Neural progenitor cell (in vitro differentiated cells): ENCODE measurements around the gene SLC4A7. TPM values are rescaled to one million over a fixed set of nuclear protein-coding genes. Genes with fewer than 3 reads are reported as not detected.

Experiments
- DNase-seq: peaks from one replicate; pipeline ENCODE4 v3.0.0-alpha.2; 2016; ENCODE audit warnings: low spot score
- H2AFZ ChIP-seq: fragments of 200-600 bp; sonication (generic); replicated peaks from 2 replicates; pipeline ENCODE4 v1.6.1; 2016; ENCODE audit warnings: antibody characterized with exemption
- H3F3A ChIP-seq: fragments of 200-600 bp; sonication (generic); 2 replicates; pipeline ENCODE4 v1.6.1; 2016; ENCODE audit warnings: antibody characterized with exemption, low read depth
- H3K27ac ChIP-seq: fragments of 200-600 bp; sonication (generic); 2 replicates; pipeline ENCODE4 v1.5.1; 2016; ENCODE audit warnings: mild to moderate bottlenecking
- H3K27me3 ChIP-seq: fragments of 200-600 bp; sonication (generic); 2 replicates; pipeline ENCODE4 v1.6.1; 2016; ENCODE audit warnings: mild to moderate bottlenecking, moderate library complexity
- H3K36me3 ChIP-seq: fragments of 200-600 bp; sonication (generic); 2 replicates; pipeline ENCODE4 v1.5.1; 2016
- H3K4me1 ChIP-seq: fragments of 200-600 bp; sonication (generic); 2 replicates; pipeline ENCODE4 v1.6.1; 2016; ENCODE audit warnings: mixed run types
- H3K4me2 ChIP-seq: fragments of 200-600 bp; sonication (generic); 2 replicates; pipeline ENCODE4 v1.6.1; 2016
- H3K4me3 ChIP-seq: fragments of 200-600 bp; sonication (generic); 2 replicates; pipeline ENCODE4 v1.5.1; 2016
- H3K79me2 ChIP-seq: fragments of 200-600 bp; sonication (generic); 2 replicates; pipeline ENCODE4 v1.6.1; 2016; ENCODE audit warnings: low read depth
- H3K9ac ChIP-seq: fragments of 200-600 bp; sonication (generic); 2 replicates; pipeline ENCODE4 v1.6.1; 2016
- H3K9me3 ChIP-seq: fragments of 200-600 bp; sonication (generic); 2 replicates; pipeline ENCODE4 v1.5.1; 2016; ENCODE audit warnings: low read depth
- H4K20me1 ChIP-seq: fragments of 200-600 bp; sonication (generic); 2 replicates; pipeline ENCODE4 v1.6.1; 2016; ENCODE audit warnings: low read depth
- H3K27ac Mint-ChIP-seq: 3 replicates; pipeline ENCODE4 v1.8.0; 2021; ENCODE audit warnings: mixed read lengths
- H3K27me3 Mint-ChIP-seq: 2 replicates; pipeline ENCODE4 v1.8.0; 2022; ENCODE audit warnings: low read depth, mild to moderate bottlenecking, inconsistent platforms, moderate library complexity, mixed read lengths; ENCODE audit not compliant: insufficient read depth
- H3K36me3 Mint-ChIP-seq: 3 replicates; pipeline ENCODE4 v1.8.0; 2021; ENCODE audit warnings: mixed read lengths
- H3K4me1 Mint-ChIP-seq: 3 replicates; pipeline ENCODE4 v1.8.0; 2021; ENCODE audit warnings: mixed read lengths
- H3K4me3 Mint-ChIP-seq: 3 replicates; pipeline ENCODE4 v1.8.0; 2021; ENCODE audit warnings: mild to moderate bottlenecking, moderate library complexity, mixed read lengths
- H3K9me3 Mint-ChIP-seq: 3 replicates; pipeline ENCODE4 v1.8.0; 2020; ENCODE audit warnings: mixed read lengths
- EZH2 ChIP-seq: fragments of 200-600 bp; sonication (generic); IDR thresholded peaks from 2 replicates; pipeline ENCODE4 v1.6.1; 2017; ENCODE audit warnings: antibody characterized with exemption, mild to moderate bottlenecking, moderate library complexity
- EZH2phosphoT487 ChIP-seq: fragments of 200-600 bp; sonication (generic); IDR thresholded peaks from 2 replicates; pipeline ENCODE4 v1.6.1; 2017; ENCODE audit warnings: antibody characterized with exemption
- total RNA-seq: library from RNA; depleted of rRNA; stranded (reverse); fragments of >200 nt; gene quantifications from 2 replicates; pipeline ENCODE4 v1.2.3, GENCODE V29; 2015; ENCODE audit warnings: low replicate concordance
- TF ChIP-seq, protein P1 (sequence below): fragments of 200-600 bp; sonication (generic); IDR thresholded peaks from 2 replicates; pipeline ENCODE4 v1.5.1; 2017; ENCODE audit warnings: antibody characterized with exemption, mild to moderate bottlenecking

The SLC4A7 gene
- total RNA-seq, 1 donor from 2014 or later = 114 TPM

DNA sequence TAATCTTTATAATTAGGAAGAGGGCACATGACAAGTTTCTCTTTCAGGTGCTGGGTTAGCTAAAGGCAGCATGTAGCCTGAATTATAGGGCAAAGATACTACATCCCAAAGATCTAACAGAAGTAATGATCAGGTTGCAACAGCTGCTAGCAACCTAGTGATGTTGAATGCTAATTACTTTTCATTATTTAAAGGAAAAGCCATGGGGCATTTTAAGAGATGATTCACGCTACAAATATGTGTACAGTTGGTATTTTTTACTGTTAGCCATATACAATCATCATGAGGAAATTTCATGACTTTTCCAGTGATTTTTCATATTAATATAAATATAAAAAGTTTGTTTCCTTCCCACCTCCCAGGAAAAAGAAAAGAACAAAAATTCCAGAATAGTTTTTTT, 158.0 kb downstream of the SLC4A7 start:
- H3K9me3 Mint-ChIP-seq = peaks cover 5% of the 10 kb centered on the region
- H3K27me3 Mint-ChIP-seq = no peaks in the 10 kb centered on the region
- no peaks in the 10 kb centered on the region for H3K36me3 Mint-ChIP-seq
- H4K20me1 ChIP-seq = no peaks in the 10 kb centered on the region
- no peaks in the 10 kb centered on the region for H3K36me3 ChIP-seq
- DNase-seq = no peak
- no peak overlapping the region for H3K27ac Mint-ChIP-seq
- H3K4me3 Mint-ChIP-seq = no peak overlapping the region
- H3K27ac ChIP-seq = no peak overlapping the region
- H3F3A ChIP-seq = no peaks in the 10 kb centered on the region
- H3K4me3 ChIP-seq = no peak overlapping the region
- no peak overlapping the region for H2AFZ ChIP-seq
- no peak overlapping the region for H3K4me2 ChIP-seq
- TF ChIP-seq, protein P1, sequence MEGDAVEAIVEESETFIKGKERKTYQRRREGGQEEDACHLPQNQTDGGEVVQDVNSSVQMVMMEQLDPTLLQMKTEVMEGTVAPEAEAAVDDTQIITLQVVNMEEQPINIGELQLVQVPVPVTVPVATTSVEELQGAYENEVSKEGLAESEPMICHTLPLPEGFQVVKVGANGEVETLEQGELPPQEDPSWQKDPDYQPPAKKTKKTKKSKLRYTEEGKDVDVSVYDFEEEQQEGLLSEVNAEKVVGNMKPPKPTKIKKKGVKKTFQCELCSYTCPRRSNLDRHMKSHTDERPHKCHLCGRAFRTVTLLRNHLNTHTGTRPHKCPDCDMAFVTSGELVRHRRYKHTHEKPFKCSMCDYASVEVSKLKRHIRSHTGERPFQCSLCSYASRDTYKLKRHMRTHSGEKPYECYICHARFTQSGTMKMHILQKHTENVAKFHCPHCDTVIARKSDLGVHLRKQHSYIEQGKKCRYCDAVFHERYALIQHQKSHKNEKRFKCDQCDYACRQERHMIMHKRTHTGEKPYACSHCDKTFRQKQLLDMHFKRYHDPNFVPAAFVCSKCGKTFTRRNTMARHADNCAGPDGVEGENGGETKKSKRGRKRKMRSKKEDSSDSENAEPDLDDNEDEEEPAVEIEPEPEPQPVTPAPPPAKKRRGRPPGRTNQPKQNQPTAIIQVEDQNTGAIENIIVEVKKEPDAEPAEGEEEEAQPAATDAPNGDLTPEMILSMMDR = no peak
- TF ChIP-seq EZH2 = no peak
- no peak for TF ChIP-seq EZH2phosphoT487
- no peaks in the 10 kb centered on the region for H3K4me1 ChIP-seq
- no peaks in the 10 kb centered on the region for H3K9me3 ChIP-seq
- H3K9ac ChIP-seq = no peak overlapping the region
- H3K79me2 ChIP-seq = no peaks in the 10 kb centered on the region
- no peaks in the 10 kb centered on the region for H3K27me3 ChIP-seq
- H3K4me1 Mint-ChIP-seq = no peaks in the 10 kb centered on the region

- H3K27ac Mint-ChIP-seq = no peak overlapping the region
- Histone ChIP-seq H3K9me3 (no peaks in the 10 kb centered on the region), H3F3A (no peaks in the 10 kb centered on the region), H3K4me3 (no peak overlapping the region), H3K27ac (no peak overlapping the region), H3K27me3 (no peaks in the 10 kb centered on the region), H3K9ac (no peak overlapping the region), H4K20me1 (no peaks in the 10 kb centered on the region), H3K79me2 (no peaks in the 10 kb centered on the region), H2AFZ (no peak overlapping the region), H3K4me1 (no peaks in the 10 kb centered on the region), H3K36me3 (no peaks in the 10 kb centered on the region), H3K4me2 (no peak overlapping the region)
- H3K27me3 Mint-ChIP-seq = no peaks in the 10 kb centered on the region
- H3K9me3 Mint-ChIP-seq = peaks cover 5% of the 10 kb centered on the region
- TF ChIP-seq EZH2 = no peak
- TF ChIP-seq EZH2phosphoT487 = no peak
- TF ChIP-seq, protein P1 = no peak
- H3K4me1 Mint-ChIP-seq = no peaks in the 10 kb centered on the region
- DNase-seq = no peak
- no peak overlapping the region for H3K4me3 Mint-ChIP-seq
- no peaks in the 10 kb centered on the region for H3K36me3 Mint-ChIP-seq
Measured at GRCh38 chr3:27325419-27325818, 158.8 kb downstream of the SLC4A7 start.

DNA sequence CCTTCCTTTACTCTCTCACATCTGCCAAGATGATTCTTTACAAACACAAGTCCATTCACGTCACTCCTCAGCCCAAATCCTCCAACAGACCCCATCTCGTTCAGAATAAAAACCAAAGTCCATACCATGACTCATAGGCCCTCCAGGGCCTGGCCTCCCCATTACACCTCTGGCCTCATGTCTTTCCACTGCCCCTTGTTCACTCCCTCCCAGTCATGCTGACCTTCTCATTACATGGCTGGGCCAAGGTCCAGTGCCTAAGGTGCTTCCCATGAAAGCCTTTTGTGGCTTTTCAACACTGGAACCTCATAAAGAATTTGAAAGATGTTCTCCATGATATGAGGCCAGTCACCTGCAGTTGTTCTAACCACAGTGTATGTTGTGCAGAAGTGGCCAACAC, 159.5 kb downstream of the SLC4A7 start:
- Mint-ChIP-seq H3K36me3 (no peaks in the 10 kb centered on the region), H3K4me1 (no peaks in the 10 kb centered on the region), H3K9me3 (peaks cover 5% of the 10 kb centered on the region), H3K27me3 (no peaks in the 10 kb centered on the region), H3K4me3 (no peak overlapping the region), H3K27ac (no peak overlapping the region)
- Histone ChIP-seq H2AFZ (no peak overlapping the region), H3K36me3 (no peaks in the 10 kb centered on the region), H3K9me3 (no peaks in the 10 kb centered on the region), H3K4me3 (no peak overlapping the region), H3K79me2 (no peaks in the 10 kb centered on the region), H3K27me3 (no peaks in the 10 kb centered on the region), H3K4me1 (no peaks in the 10 kb centered on the region), H3K4me2 (no peak overlapping the region), H3K27ac (no peak overlapping the region), H3K9ac (no peak overlapping the region), H4K20me1 (no peaks in the 10 kb centered on the region), H3F3A (no peaks in the 10 kb centered on the region)
- DNase-seq = no peak
- TF ChIP-seq EZH2phosphoT487 (no peak), EZH2 (no peak)
- TF ChIP-seq, protein P1 = no peak
